SH-SY5Y (cell line): ENCODE results near the gene FADS1.

Source experiments
- GATA2 ChIP-seq: IDR thresholded peaks from 2 replicates; pipeline ENCODE4 v1.6.1; 2011; ENCODE audit warnings: mild to moderate bottlenecking, low read depth, low read length
- GATA3 ChIP-seq: IDR thresholded peaks from 2 replicates; pipeline ENCODE4 v1.6.1; 2011; ENCODE audit warnings: low read depth, mild to moderate bottlenecking, low read length, moderate library complexity

- TF ChIP-seq GATA2 (no peak), GATA3 (no peak)
Measured at GRCh38 chr11:61861634-61862033, 44.8 kb upstream of the FADS1 start.
